Muscle layer of colon (tissue), 2 donors: ENCODE measurements around the gene SIGLEC1.
A peak's percentile ranks its signal among the peaks of the same experiment; 100 is the strongest.

Experiments used
- H3K27ac ChIP-seq: one replicate; pipeline ENCODE4 v1.7.0; 2013; ENCODE audit warnings: low read depth, mild to moderate bottlenecking, low read length, moderate library complexity
- H3K27me3 ChIP-seq, 2 donors: one replicate each; pipeline ENCODE4 v1.7.0; 2013; ENCODE audit warnings: low read length in 2 of 2, mild to moderate bottlenecking in 2 of 2; ENCODE audit not compliant: insufficient read depth in 2 of 2, control insufficient read depth in 1 of 2
- H3K36me3 ChIP-seq: one replicate; pipeline ENCODE4 v1.7.0; 2013; ENCODE audit warnings: mild to moderate bottlenecking, low read length; ENCODE audit not compliant: insufficient read depth
- H3K4me1 ChIP-seq: one replicate; pipeline ENCODE4 v1.7.0; 2013; ENCODE audit warnings: mild to moderate bottlenecking, low read length; ENCODE audit not compliant: insufficient read depth
- H3K4me3 ChIP-seq, 2 donors: one replicate each; pipeline ENCODE4 v1.7.0; 2013; ENCODE audit warnings: low read length in 2 of 2, low read depth in 1 of 2, mild to moderate bottlenecking in 1 of 2, moderate library complexity in 1 of 2
- H3K9ac ChIP-seq: one replicate; pipeline ENCODE4 v1.7.0; 2013; ENCODE audit warnings: low read length
- H3K9me3 ChIP-seq: one replicate; pipeline ENCODE4 v1.7.0; 2013; ENCODE audit warnings: mild to moderate bottlenecking, low read length
- donor health status: abdominal sarcoma.
- donor health status: Adenocarcinoma of cecum.

Gene SIGLEC1

DNA sequence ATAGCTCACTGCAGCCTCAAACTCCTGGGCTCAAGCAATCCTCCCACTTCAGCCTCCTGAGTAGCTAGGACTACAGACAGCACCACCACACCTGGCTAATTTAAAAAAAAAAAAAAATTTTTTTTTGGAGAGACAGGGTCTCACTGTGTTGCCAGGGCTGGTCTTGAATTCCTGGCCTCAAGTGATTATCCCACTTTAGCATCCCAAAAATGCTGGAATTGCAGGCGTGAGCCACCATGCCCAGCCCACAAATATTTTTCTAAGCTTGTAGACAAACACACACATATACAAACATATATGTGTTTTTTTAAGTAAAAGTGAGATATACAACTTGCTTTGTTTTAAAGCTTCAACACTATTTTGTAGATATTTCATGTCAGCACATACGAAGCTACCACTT is 30.9 kb upstream of the SIGLEC1 start:
- Histone ChIP-seq H3K36me3 (no peaks in the 10 kb centered on the region), H3K9me3 (no peaks in the 10 kb centered on the region), H3K9ac (no peak overlapping the region), H3K4me1 (no peaks in the 10 kb centered on the region), H3K27me3 (no peaks in the 10 kb centered on the region), H3K4me3 (no peak overlapping the region), H3K27ac (no peak overlapping the region)

- no peaks in the 10 kb centered on the region for H3K9me3 ChIP-seq
- H3K36me3 ChIP-seq = no peaks in the 10 kb centered on the region
- no peaks in the 10 kb centered on the region for H3K4me1 ChIP-seq
- no peak overlapping the region for H3K4me3 ChIP-seq
- H3K27ac ChIP-seq = no peak overlapping the region
- no peaks in the 10 kb centered on the region for H3K27me3 ChIP-seq
- no peak overlapping the region for H3K9ac ChIP-seq
These were observed 29.5 kb upstream of the SIGLEC1 start for GRCh38 chr20:3741836-3742458.

- H3K27me3 ChIP-seq = no peaks in the 10 kb centered on the region
- H3K27ac ChIP-seq = no peak overlapping the region
- H3K4me1 ChIP-seq = no peaks in the 10 kb centered on the region
- no peaks in the 10 kb centered on the region for H3K9me3 ChIP-seq
- no peak overlapping the region for H3K4me3 ChIP-seq
- H3K36me3 ChIP-seq = no peaks in the 10 kb centered on the region
- no peak overlapping the region for H3K9ac ChIP-seq
These were observed 28.4 kb upstream of the SIGLEC1 start for GRCh38 chr20:3740615-3741301.

- Histone ChIP-seq H3K27me3 (no peaks in the 10 kb centered on the region), H3K9me3 (no peaks in the 10 kb centered on the region), H3K4me1 (no peaks in the 10 kb centered on the region), H3K9ac (no peak overlapping the region), H3K4me3 (no peak overlapping the region), H3K36me3 (no peaks in the 10 kb centered on the region), H3K27ac (no peak overlapping the region)
These were observed 27.6 kb upstream of the SIGLEC1 start for GRCh38 chr20:3739926-3740451.

- Histone ChIP-seq H3K9ac (no peak overlapping the region), H3K27ac (no peak overlapping the region), H3K4me3 (no peak overlapping the region), H3K9me3 (no peaks in the 10 kb centered on the region), H3K27me3 (no peaks in the 10 kb centered on the region), H3K4me1 (peaks cover under 1% of the 10 kb centered on the region), H3K36me3 (no peaks in the 10 kb centered on the region)
These were observed 26.9 kb upstream of the SIGLEC1 start for GRCh38 chr20:3739054-3739925.

- no peak overlapping the region for H3K4me3 ChIP-seq
- H3K9ac ChIP-seq = no peak overlapping the region
- H3K9me3 ChIP-seq = no peaks in the 10 kb centered on the region
- H3K36me3 ChIP-seq = no peaks in the 10 kb centered on the region
- no peak overlapping the region for H3K27ac ChIP-seq
- H3K27me3 ChIP-seq = peaks cover 0 to 1% of the 10 kb centered on the region in 2 donors
- H3K4me1 ChIP-seq = peaks cover 5% of the 10 kb centered on the region
These were observed 26.0 kb upstream of the SIGLEC1 start for GRCh38 chr20:3738111-3739053.

DNA sequence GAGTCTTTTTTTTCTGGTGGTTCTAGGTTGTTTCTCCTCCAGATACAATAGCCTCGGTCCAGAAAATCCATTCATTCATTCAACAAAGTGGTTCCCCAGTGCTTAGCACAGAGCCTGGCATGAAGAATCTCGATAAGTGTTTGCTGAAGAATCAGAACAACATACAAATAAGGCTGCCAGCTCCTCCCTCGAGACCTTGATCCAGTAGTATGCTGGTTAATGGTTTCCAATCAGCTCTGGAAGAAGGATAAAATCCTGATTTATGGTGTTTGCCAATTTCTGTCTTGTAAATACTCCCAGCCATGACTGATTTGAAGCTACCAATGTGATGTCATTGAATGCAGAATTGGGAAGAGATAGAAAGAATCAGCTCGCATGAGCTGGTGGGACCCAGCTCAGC is 23.4 kb upstream of the SIGLEC1 start:
- Histone ChIP-seq H3K4me1 (peaks cover 5% of the 10 kb centered on the region), H3K36me3 (no peaks in the 10 kb centered on the region), H3K9me3 (no peaks in the 10 kb centered on the region), H3K4me3 (no peak overlapping the region), H3K27ac (no peak overlapping the region), H3K9ac (no peak overlapping the region), H3K27me3 (peaks cover 4 to 18% of the 10 kb centered on the region in 2 donors)

DNA sequence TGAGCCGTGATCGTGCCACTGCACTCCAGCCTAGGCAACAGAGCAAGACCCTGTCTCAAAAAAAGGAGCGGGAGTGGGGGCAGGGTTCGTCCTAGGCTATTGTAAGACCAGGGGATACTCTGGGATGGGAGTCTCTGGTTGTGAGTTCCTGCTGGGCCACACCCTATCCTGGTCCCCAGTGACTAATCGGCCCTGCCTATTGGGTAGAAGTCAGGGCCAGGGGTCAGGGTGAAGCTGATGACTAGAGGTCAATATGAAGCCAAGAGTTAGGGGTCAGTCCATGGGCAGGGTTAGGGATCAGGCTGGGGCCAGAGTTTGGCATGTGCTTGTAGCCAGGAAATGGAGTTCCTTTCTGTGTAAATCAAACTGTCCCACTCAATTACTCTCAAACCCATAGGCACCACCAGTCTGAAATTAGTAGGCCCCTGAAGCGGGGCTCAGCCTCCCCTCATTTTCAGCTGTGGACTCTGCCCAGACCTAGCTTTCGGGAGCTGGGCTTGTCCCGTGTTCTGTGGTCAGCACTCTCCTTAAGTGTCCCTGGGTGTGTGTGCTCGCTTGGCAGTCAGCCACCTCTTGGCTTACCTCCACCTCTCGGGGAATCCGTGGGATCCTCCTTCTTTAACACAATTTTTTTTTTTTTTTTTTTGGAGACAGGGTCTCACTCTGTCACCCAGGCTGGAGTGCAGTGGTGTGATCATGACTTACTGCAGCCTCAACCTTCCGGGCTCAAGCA is 21.9 kb upstream of the SIGLEC1 start:
- no peaks in the 10 kb centered on the region for H3K9me3 ChIP-seq
- no peaks in the 10 kb centered on the region for H3K36me3 ChIP-seq
- H3K9ac ChIP-seq = no peak overlapping the region
- H3K4me1 ChIP-seq = peaks cover 5% of the 10 kb centered on the region
- peaks cover 4 to 26% of the 10 kb centered on the region in 2 donors for H3K27me3 ChIP-seq
- H3K27ac ChIP-seq = no peak overlapping the region
- peak overlapping the region in 1 of 2 donors; percentile 32 for H3K4me3 ChIP-seq

- Histone ChIP-seq H3K4me1 (peaks cover 5% of the 10 kb centered on the region), H3K9me3 (no peaks in the 10 kb centered on the region), H3K9ac (no peak overlapping the region), H3K27me3 (peaks cover 4 to 31% of the 10 kb centered on the region in 2 donors), H3K27ac (peak overlapping the region; percentile 13), H3K4me3 (peak overlapping the region; percentile 27 to 56), H3K36me3 (no peaks in the 10 kb centered on the region)
These were observed 21.0 kb upstream of the SIGLEC1 start for GRCh38 chr20:3733119-3733995.
